HepG2 (cell line): ENCODE results near the gene LRRN4. TPM values are rescaled to one million over a fixed set of nuclear protein-coding genes. Genes with fewer than 3 reads are reported as not detected.

Experiments
- ETV6 ChIP-seq: sonication (generic); formaldehyde crosslinking; conservative IDR thresholded peaks from 2 replicates; pipeline ENCODE4 v1.4.0; 2020; ENCODE audit warnings: missing genetic modification reagents
- HMG20A ChIP-seq: IDR thresholded peaks from 2 replicates; pipeline ENCODE4 v1.6.1; 2016; ENCODE audit warnings: borderline replicate concordance
- HNF1A ChIP-seq, 2 experiments: sonication (generic) in 1 of 2; formaldehyde crosslinking in 1 of 2; IDR thresholded peaks; 2 replicates each; pipeline versions ENCODE4 v1.4.0 to v1.6.1; 2016 to 2020; ENCODE audit warnings: borderline replicate concordance in 1 of 2, low read depth in 1 of 2, mild to moderate bottlenecking in 1 of 2, missing genetic modification reagents in 1 of 2
- HNF4A ChIP-seq: sonication (generic); formaldehyde crosslinking; IDR thresholded peaks from 2 replicates; pipeline ENCODE4 v1.4.0; 2020; ENCODE audit warnings: missing genetic modification reagents
- IRF2 ChIP-seq: IDR thresholded peaks from 2 replicates; pipeline ENCODE4 v1.6.1; 2018; ENCODE audit warnings: missing genetic modification reagents, missing compliant biosample characterization
- MIER2 ChIP-seq: IDR thresholded peaks from 2 replicates; pipeline ENCODE4 v1.6.1; 2016; ENCODE audit warnings: missing biosample characterization, missing genetic modification reagents
- PATZ1 ChIP-seq: sonication (generic); formaldehyde crosslinking; IDR thresholded peaks from 2 replicates; pipeline ENCODE4 v1.4.0; 2020; ENCODE audit warnings: missing genetic modification reagents
- PRDM4 ChIP-seq: sonication (generic); formaldehyde crosslinking; IDR thresholded peaks from 2 replicates; pipeline ENCODE4 v1.9.0; 2021; ENCODE audit warnings: missing genetic modification reagents, borderline replicate concordance
- SMC3 ChIP-seq: IDR thresholded peaks from 2 replicates; pipeline ENCODE4 v1.6.1; 2011; ENCODE audit warnings: low read length, improper control_type of control experiment
- SOX5 ChIP-seq: IDR thresholded peaks from 2 replicates; pipeline ENCODE4 v1.6.1; 2016; ENCODE audit warnings: borderline replicate concordance
- XRCC5 ChIP-seq: fragments of 200-400 bp; formaldehyde crosslinking; optimal IDR thresholded peaks from 2 replicates; pipeline ENCODE3; 2017; ENCODE audit warnings: mild to moderate bottlenecking, low read length
- ZNF605 ChIP-seq: sonication (generic); formaldehyde crosslinking; IDR thresholded peaks from 2 replicates; pipeline ENCODE4 v1.8.0; 2022; ENCODE audit warnings: mild to moderate bottlenecking, missing genetic modification reagents
- ZNF75D ChIP-seq: sonication (generic); formaldehyde crosslinking; IDR thresholded peaks from 2 replicates; pipeline ENCODE4 v1.8.1; 2023; ENCODE audit warnings: missing genetic modification reagents, mild to moderate bottlenecking, borderline replicate concordance
- ZSCAN30 ChIP-seq: sonication (generic); formaldehyde crosslinking; IDR thresholded peaks from 2 replicates; pipeline ENCODE4 v1.5.0; 2020; ENCODE audit warnings: mild to moderate bottlenecking, missing genetic modification reagents
- polyA plus RNA-seq, 8 experiments: library from polyadenylated mRNA; depleted of rRNA in 3 of 8; stranded (reverse) in 7 of 8; unstranded in 1 of 8; fragments of >200 nt; fragmentation: Illumina TruSeq in 4 of 8; extraction: Trizol in 4 of 8; gene quantifications; 2 replicates each; pipeline versions ENCODE4 v1.2.1 to v1.2.3, GENCODE V29; 2011 to 2016; ENCODE audit warnings: low read depth in 4 of 8, missing spikeins in 1 of 8, mixed read lengths in 1 of 8; ENCODE audit not compliant: insufficient read depth in 1 of 8
- total RNA-seq, 5 experiments: library from RNA; depleted of rRNA; stranded (reverse); fragments of >200 nt; fragmentation: Illumina TruSeq; extraction: Trizol; gene quantifications; 2 replicates each; pipeline ENCODE4 v1.2.3, GENCODE V29; 2016; ENCODE audit warnings: low read depth in 1 of 5

The LRRN4 gene
- total and polyA plus RNA-seq, 2 of the 13 experiments (the other 11 are each of a cell fraction or from before 2014, with no cell fraction given): 0.15 to 0.20 TPM

- no peak for TF ChIP-seq PRDM4 (CRISPR knock-in tag)
- peak; percentile 57 for TF ChIP-seq HNF4A
- no peak for TF ChIP-seq ZSCAN30
- 0 out of 2 replicates have a peak, but pooled peaks have one; percentile 32 for TF ChIP-seq MIER2 (CRISPR knock-in tag)
- no peak for TF ChIP-seq PATZ1
- no peak for TF ChIP-seq HNF1A (IDR thresholded peaks at IDR 0.05; ENCODE audit: low read depth)
- TF ChIP-seq HNF1A (CRISPR knock-in tag; IDR thresholded peaks at IDR 0.05; ENCODE audit: borderline replicate concordance): no peak
- no peak for TF ChIP-seq HMG20A (CRISPR knock-in tag)
- no peak for TF ChIP-seq ETV6
- peak; percentile 64 for TF ChIP-seq SOX5 (CRISPR knock-in tag)
- TF ChIP-seq ZNF605 (CRISPR knock-in tag): peak; percentile 63
- peak; percentile 86 for TF ChIP-seq SMC3
- peak; percentile 38; the same call in 1 of the 2 replicates for TF ChIP-seq IRF2
- TF ChIP-seq XRCC5: peak; percentile 72
- TF ChIP-seq ZNF75D (CRISPR knock-in tag): no peak
These were observed 20.3 kb upstream of the LRRN4 start (continued) for GRCh38 chr20:6074145-6074561.
